HuH-7.5 (cell line): ENCODE measurements around the gene SLC18A2.

Experiments used
- DNase-seq: peaks from one replicate; pipeline ENCODE4 v3.0.0; 2011; ENCODE audit warnings: low spot score

SLC18A2 gene

GRCh38 chr10:117237401-117237991, 3.4 kb upstream of the SLC18A2 start:
- no peak for DNase-seq

GRCh38 chr10:117239051-117239450, 1.9 kb upstream of the SLC18A2 start:
- no peak for DNase-seq

DNA sequence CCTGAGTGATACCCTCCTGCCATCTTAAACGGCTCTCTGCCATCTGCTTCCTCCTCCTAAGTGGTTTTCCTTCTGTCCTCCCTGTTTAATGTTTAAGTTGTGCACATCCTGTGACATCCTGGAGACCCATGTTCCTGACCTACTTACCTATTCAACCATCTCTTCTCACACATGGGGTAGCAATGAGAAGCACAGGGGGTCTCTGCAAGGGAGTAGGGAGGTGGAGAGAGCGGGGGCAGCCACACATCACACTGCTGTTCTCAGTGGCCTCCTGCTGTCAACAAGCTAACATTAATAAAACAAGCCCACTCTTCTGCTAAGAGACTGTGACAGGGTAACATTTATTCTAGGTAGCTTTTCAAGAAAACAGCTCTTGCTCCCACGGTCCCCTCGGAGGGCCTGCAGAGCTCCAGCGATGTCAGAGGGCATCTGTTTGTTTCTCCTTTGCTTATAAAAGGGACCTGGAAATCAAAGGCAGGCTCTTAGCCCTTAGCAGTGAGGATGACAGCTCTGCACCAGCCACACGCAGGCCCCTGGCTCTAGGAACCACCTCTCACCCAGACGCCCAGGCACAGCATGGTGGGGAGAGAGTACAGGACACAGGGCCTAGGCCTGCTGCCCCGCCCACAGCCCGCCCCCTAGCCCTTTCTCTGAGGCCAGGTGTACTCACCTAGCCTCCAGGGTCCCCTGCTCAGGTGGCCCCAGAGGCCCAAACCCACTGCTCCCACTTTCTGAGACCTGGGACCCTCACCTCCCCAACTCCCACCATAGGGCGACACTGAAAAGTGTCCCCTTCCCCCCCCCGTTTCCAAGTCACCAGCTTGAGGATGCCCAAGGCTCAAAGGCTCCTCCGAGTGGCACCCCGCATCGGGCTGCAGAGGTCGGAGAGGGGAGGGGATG, 943 bp upstream of the SLC18A2 start:
- DNase-seq, result no peak

DNA sequence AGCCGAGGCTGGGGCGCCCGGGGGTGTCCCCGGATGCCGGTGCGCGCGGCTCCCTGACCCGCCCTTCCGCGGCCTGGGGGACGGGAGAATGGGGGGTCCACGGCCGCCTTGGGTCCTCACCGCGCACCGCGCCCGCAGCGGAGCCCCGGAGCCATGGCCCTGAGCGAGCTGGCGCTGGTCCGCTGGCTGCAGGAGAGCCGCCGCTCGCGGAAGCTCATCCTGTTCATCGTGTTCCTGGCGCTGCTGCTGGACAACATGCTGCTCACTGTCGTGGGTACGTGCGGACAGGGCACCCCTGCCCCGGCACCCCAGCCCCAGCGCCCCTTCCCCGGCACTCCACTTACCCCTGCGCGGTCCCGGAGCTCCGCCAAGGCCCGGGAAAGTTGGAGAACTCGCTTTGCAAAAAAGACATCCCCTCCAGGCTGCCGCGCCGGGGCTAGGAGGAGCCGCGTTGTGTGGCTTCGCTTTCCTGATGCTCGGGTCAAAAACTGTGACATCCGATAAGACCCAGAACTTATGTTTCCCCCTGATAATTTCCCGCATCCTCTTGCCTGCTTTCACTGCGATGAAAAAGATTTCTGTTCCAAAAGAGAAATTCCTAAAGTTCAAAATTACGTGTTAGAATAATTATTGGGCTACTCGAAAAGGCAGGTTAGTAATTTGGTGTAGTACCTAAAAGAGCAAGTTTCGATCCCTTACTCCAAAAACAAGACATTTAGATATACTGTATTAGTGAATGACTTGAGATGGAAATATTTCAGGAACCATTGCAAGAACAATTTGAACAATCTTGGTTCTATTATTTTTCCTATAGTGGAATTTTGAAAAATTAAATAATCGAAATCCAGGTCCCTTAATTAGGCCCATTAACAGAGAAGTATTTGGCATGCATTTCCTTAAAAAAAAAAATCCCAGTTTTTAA, 888 bp downstream of the SLC18A2 start:
- no peak for DNase-seq

DNA sequence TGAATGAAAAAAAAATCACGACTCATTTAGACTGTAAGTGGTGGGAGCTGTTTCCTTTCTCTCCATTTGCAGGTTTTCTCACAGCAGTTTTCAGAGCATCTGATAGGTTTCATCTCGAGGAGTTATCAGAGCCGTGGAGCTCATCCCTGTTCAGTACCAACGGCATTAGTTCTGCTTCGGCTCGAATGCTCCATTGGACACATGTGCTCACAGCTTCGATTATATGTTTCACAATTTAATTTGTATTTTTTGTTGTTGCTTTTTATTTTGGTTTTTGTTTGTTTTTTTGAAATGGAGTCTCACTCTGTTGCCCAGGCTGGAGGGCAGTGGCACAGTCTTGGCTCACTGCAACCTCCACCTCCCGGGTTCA, 1.5 kb downstream of the SLC18A2 start:
- DNase-seq, result no peak

- no peak for DNase-seq
These were observed 6.2 kb downstream of the SLC18A2 start for GRCh38 chr10:117246997-117247671.

- DNase-seq, result no peak
These were observed 8.0 kb downstream of the SLC18A2 start for GRCh38 chr10:117248750-117249465.

DNA sequence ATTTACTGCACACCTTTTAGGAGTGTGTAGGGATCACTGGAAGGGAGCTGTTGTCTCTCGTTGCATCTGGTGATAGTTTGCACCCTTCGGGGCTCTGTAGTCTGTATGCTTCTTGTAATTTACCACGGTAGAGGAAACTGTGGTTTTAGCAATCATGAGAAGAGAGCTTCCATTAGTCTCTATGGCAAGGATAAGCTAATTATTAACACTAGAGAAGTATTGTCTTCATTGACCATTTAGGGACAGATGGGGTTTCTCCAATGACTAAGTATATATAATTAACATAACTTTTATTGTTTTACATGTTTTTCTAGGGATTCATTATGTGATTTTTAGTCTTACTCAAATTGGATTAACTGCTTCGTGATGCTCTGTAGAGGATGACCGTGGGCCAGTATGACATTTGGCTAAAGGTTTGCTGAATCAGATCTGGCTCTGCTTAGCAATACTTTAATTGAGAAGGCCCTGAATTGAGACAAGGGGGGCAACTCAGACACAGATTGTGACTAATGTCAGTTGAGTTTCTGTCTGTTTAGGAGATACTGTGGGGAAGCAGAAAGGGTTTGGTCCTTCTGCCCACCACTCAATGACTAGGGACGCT, 8.7 kb downstream of the SLC18A2 start:
- no peak for DNase-seq

DNA sequence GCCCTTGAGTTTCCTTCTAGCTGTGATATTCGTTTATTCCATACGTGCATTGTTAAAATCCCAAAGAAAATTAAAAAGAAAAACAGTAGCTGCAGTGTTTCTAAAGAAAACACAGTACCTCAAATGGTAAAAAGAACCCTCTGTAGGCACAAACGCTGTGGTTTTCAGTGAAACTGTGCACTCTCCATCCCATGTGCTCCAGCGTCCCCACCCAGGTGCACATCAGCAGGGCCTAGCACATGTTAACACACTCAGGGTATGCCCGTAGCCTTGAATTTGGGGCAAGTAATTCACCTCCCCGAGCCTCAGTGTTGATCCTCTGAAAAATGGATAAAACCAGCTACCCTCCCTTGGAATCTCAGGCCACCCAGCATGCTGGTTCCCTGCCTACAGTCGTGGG, 9.5 kb downstream of the SLC18A2 start:
- no peak for DNase-seq

DNA sequence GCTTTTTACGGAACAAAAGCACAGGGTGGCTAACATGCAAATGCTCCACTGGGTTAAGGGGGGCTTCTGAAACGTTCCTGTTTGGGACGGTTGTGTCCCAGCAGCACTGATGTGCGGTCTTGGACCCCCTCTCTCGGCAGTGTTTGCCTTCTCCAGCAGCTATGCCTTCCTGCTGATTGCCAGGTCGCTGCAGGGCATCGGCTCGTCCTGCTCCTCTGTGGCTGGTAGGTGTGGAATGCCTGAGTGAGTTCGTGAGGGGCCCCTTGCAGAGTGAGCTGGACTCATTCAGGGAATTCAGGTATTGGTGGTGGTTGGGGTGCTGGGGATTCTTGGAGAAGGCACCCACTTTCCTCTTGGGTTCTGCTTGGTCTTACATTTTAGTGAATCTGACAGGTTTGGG, 13.0 kb downstream of the SLC18A2 start:
- DNase-seq, result no peak

- DNase-seq, result no peak
These were observed 13.4 kb downstream of the SLC18A2 start for GRCh38 chr10:117254338-117254737.

DNA sequence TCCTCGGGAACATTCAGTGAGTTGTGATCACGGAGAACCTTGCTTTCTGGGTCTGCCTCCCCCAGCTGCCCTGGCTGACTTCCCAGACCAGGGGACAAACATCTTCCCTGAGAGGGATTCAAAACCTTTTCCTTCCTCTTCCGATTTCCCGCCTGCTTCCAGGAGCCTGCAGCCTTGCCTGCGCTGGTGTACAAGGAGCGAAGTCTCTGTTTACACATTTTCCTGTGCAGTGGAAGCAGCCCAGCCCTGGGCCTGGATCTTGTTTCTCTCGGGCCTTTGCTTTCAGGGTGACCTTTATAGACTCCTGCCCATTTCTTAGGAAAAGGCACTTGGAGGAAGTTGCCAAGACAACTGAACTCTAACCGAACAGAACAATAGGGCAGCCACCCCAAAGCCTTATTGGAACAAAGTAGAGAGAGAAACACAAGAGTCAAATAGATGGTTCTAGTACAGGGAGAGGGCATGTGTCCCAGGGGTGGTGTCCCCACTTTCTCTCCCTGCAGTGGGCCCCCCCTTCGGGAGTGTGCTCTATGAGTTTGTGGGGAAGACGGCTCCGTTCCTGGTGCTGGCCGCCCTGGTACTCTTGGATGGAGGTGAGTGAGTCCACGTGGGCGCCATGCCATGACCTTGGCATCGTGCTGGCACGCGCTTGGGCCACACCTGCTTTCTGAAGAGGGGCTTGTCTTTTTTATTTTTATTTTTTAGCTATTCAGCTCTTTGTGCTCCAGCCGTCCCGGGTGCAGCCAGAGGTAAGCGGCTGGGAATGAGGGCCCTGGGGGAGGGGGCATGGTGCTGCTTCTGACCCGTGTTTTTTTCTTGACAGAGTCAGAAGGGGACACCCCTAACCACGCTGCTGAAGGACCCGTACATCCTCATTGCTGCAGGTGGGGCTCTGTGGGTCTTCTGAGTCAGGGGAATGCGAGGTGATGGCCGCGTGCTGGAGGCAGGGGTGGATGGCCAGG, 14.1 kb downstream of the SLC18A2 start:
- no peak for DNase-seq

- no peak for DNase-seq
These were observed 15.0 kb downstream of the SLC18A2 start for GRCh38 chr10:117255835-117256460.

- no peak for DNase-seq
These were observed 16.0 kb downstream of the SLC18A2 start for GRCh38 chr10:117256910-117257309.

DNA sequence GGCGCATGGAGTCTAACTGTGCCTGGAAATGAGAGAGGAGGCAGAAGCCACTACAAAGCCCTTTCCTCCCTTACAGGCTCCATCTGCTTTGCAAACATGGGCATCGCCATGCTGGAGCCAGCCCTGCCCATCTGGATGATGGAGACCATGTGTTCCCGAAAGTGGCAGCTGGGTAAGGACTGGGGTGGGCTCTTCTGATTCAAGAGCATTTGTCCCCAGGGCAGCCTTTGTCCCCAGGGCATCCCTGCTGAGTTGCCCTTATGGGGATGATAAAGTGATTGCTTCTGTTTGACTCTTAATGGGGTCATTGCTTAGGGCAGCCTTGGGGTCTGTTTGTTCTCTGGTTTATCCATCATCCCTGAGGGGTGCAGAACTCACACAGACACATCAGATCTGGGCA, 16.8 kb downstream of the SLC18A2 start:
- DNase-seq, result no peak

DNA sequence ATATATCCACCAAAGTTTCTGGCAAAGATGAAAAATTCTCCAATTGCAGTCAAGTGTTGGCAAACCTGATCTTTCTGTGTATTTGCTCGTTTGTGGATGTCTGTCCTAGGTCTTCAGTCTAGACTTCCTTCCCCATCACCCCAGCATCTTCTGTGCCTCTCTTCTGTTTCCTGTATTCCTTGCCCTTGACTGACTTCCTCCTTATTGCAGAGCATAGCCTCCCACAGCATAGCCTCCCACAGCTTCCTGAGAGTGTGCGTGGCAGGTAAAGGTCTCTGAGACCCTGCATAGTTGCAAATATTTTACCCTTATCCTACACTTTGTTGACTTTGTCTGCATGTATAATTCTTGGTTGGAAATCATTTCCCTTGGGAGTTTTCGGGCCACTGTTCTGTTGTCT, 18.4 kb downstream of the SLC18A2 start:
- DNase-seq, result no peak

GRCh38 chr10:117260084-117260483, 19.2 kb downstream of the SLC18A2 start:
- no peak for DNase-seq

DNA sequence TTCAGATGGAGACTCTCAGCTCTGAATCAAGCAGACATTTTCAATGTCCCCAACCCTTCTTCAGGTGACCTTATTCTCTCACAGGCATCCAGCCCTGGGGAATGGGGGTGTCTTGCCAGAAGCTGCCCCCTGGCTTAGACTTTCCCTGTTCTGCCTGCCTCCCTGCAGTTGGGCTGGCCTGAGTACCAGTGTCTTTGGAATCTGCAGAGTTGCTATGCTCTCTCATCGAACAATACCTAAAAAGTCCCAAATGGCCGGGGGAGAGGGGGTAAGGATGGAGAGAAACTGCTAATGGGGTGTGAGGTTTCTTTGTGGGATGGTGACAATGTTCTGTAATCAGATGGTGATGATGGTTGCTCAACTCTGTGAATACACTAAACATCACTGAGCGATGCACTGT, 20.6 kb downstream of the SLC18A2 start:
- no peak for DNase-seq

GRCh38 chr10:117262291-117262902, 21.5 kb downstream of the SLC18A2 start:
- DNase-seq, result no peak
